GM21529 (cell line): ENCODE measurements around the gene SH3BGRL2.
"Not testable (repeated sequence)": the region's sequence is repeated elsewhere in the genome, so short reads cannot be mapped to it uniquely, and the experiment has no call there.

Experiments used
- ATAC-seq: cut with Tn5 transposase; IDR thresholded peaks from one replicate; pipeline ENCODE4 v1.9.1; 2021; ENCODE audit not compliant: unreplicated experiment

SH3BGRL2 gene

GRCh38 chr6:79735183-79735582 lies 104.1 kb downstream of the SH3BGRL2 start:
- no peak for ATAC-seq

GRCh38 chr6:79737172-79737571 lies 106.0 kb downstream of the SH3BGRL2 start:
- ATAC-seq = no peak

GRCh38 chr6:79742030-79742429 lies 110.9 kb downstream of the SH3BGRL2 start:
- ATAC-seq = no peak

- ATAC-seq = not testable (repeated sequence)
Measured at GRCh38 chr6:79745282-79745681, 114.2 kb downstream of the SH3BGRL2 start.

- not testable (repeated sequence) for ATAC-seq
Measured at GRCh38 chr6:79746325-79746724, 115.2 kb downstream of the SH3BGRL2 start.

GRCh38 chr6:79750806-79751205 lies 119.7 kb downstream of the SH3BGRL2 start:
- ATAC-seq = no peak
